HepG2 (cell line): ENCODE results near the gene RAB11FIP5. TPM values are rescaled to one million over a fixed set of nuclear protein-coding genes. Genes with fewer than 3 reads are reported as not detected.

Experiments
- ARID2 ChIP-seq: sonication (generic); formaldehyde crosslinking; IDR thresholded peaks from 2 replicates; pipeline ENCODE4 v1.8.1; 2022; ENCODE audit warnings: mild to moderate bottlenecking, missing genetic modification reagents, borderline replicate concordance
- ARID5B ChIP-seq: IDR thresholded peaks from 2 replicates; pipeline ENCODE4 v1.4.0; 2020; ENCODE audit warnings: mild to moderate bottlenecking, missing genetic modification reagents
- BCL6 ChIP-seq: IDR thresholded peaks from 2 replicates; pipeline ENCODE4 v1.6.1; 2016; ENCODE audit warnings: missing genetic modification reagents, missing compliant biosample characterization
- DRAP1 ChIP-seq: IDR thresholded peaks from 2 replicates; pipeline ENCODE4 v1.6.1; 2016; ENCODE audit warnings: missing genetic modification reagents, missing compliant biosample characterization
- FOXA1 ChIP-seq, 2 experiments: fragments of 450-650 bp in 1 of 2; sonication (generic) in 1 of 2; formaldehyde crosslinking in 1 of 2; IDR thresholded peaks; 2 replicates each; pipeline versions ENCODE4 v1.4.0 to v1.6.1; 2016 to 2020; ENCODE audit warnings: missing genetic modification reagents in 1 of 2
- GTF2F1 ChIP-seq: fragments of 150-350 bp; IDR thresholded peaks from 2 replicates; pipeline ENCODE4 v1.6.1; 2014; ENCODE audit warnings: low read length
- HNF4A ChIP-seq: sonication (generic); formaldehyde crosslinking; IDR thresholded peaks from 2 replicates; pipeline ENCODE4 v1.4.0; 2020; ENCODE audit warnings: missing genetic modification reagents
- HNF4G ChIP-seq, 2 experiments: sonication (generic) in 1 of 2; formaldehyde crosslinking in 1 of 2; IDR thresholded peaks; 2 replicates each; pipeline versions ENCODE4 v1.4.0 to v1.6.1; 2011 to 2020; ENCODE audit warnings: borderline replicate concordance in 2 of 2, low read depth in 2 of 2, mild to moderate bottlenecking in 2 of 2, low read length in 1 of 2, missing genetic modification reagents in 1 of 2, moderate library complexity in 1 of 2
- HNRNPLL ChIP-seq: fragments of 200-400 bp; formaldehyde crosslinking; IDR thresholded peaks from 2 replicates; pipeline ENCODE4 v1.6.1; 2017; ENCODE audit warnings: mild to moderate bottlenecking, low read depth, low read length; ENCODE audit not compliant: poor library complexity, severe bottlenecking
- IKZF1 ChIP-seq: fragments of 450-650 bp; IDR thresholded peaks from 2 replicates; pipeline ENCODE4 v1.7.1; 2016
- KDM5A ChIP-seq: fragments of 200-600 bp; sonication (generic); IDR thresholded peaks from 2 replicates; pipeline ENCODE4 v1.7.0; 2018; ENCODE audit warnings: antibody characterized with exemption, mild to moderate bottlenecking, low read length, borderline replicate concordance
- MAFK ChIP-seq, 2 experiments: IDR thresholded peaks in 1 of 2; conservative IDR thresholded peaks in 1 of 2; 2 replicates each; pipeline ENCODE4 v1.6.1; 2011; ENCODE audit warnings: improper control_type of control experiment in 2 of 2, low read length in 2 of 2
- RFX3 ChIP-seq: IDR thresholded peaks from 2 replicates; pipeline ENCODE4 v1.6.1; 2016; ENCODE audit warnings: missing biosample characterization, missing genetic modification reagents
- SATB2 ChIP-seq: sonication (generic); formaldehyde crosslinking; IDR thresholded peaks from 2 replicates; pipeline ENCODE4 v1.5.0; 2020; ENCODE audit warnings: missing genetic modification reagents
- SSRP1 ChIP-seq: IDR thresholded peaks from 2 replicates; pipeline ENCODE4 v1.6.1; 2016; ENCODE audit warnings: control low read depth
- ZNF138 ChIP-seq: sonication (generic); formaldehyde crosslinking; IDR thresholded peaks from 2 replicates; pipeline ENCODE4 v1.5.0; 2020; ENCODE audit warnings: mild to moderate bottlenecking, low read depth, missing genetic modification reagents
- ZNF558 ChIP-seq: sonication (generic); formaldehyde crosslinking; IDR thresholded peaks from 2 replicates; pipeline ENCODE4 v1.9.0; 2022; ENCODE audit warnings: mild to moderate bottlenecking, missing genetic modification reagents, borderline replicate concordance
- ZNF577 ChIP-seq: sonication (generic); formaldehyde crosslinking; IDR thresholded peaks from 2 replicates; pipeline ENCODE4 v1.4.0; 2020; ENCODE audit warnings: mild to moderate bottlenecking, low read depth, missing genetic modification reagents, borderline replicate concordance
- ZNF605 ChIP-seq: sonication (generic); formaldehyde crosslinking; IDR thresholded peaks from 2 replicates; pipeline ENCODE4 v1.8.0; 2022; ENCODE audit warnings: mild to moderate bottlenecking, missing genetic modification reagents
- ZNF770 ChIP-seq: sonication (generic); formaldehyde crosslinking; IDR thresholded peaks from 2 replicates; pipeline ENCODE4 v1.5.0; 2020; ENCODE audit warnings: mild to moderate bottlenecking, missing genetic modification reagents
- ZNF772 ChIP-seq: sonication (generic); formaldehyde crosslinking; IDR thresholded peaks from 2 replicates; pipeline ENCODE4 v1.5.0; 2020; ENCODE audit warnings: mild to moderate bottlenecking, missing genetic modification reagents
- ZNF83 ChIP-seq: sonication (generic); formaldehyde crosslinking; IDR thresholded peaks from 2 replicates; pipeline ENCODE4 v1.4.0; 2020; ENCODE audit warnings: missing genetic modification reagents, mild to moderate bottlenecking, borderline replicate concordance
- polyA plus RNA-seq, 8 experiments: library from polyadenylated mRNA; depleted of rRNA in 3 of 8; stranded (reverse) in 7 of 8; unstranded in 1 of 8; fragments of >200 nt; fragmentation: Illumina TruSeq in 4 of 8; extraction: Trizol in 4 of 8; gene quantifications; 2 replicates each; pipeline versions ENCODE4 v1.2.1 to v1.2.3, GENCODE V29; 2011 to 2016; ENCODE audit warnings: low read depth in 4 of 8, missing spikeins in 1 of 8, mixed read lengths in 1 of 8; ENCODE audit not compliant: insufficient read depth in 1 of 8
- total RNA-seq, 5 experiments: library from RNA; depleted of rRNA; stranded (reverse); fragments of >200 nt; fragmentation: Illumina TruSeq; extraction: Trizol; gene quantifications; 2 replicates each; pipeline ENCODE4 v1.2.3, GENCODE V29; 2016; ENCODE audit warnings: low read depth in 1 of 5
- TF ChIP-seq, protein P1 (sequence below): sonication (generic); formaldehyde crosslinking; conservative IDR thresholded peaks from 2 replicates; pipeline ENCODE4 v1.5.0; 2020; ENCODE audit warnings: missing genetic modification reagents

RAB11FIP5 gene
- total and polyA plus RNA-seq, 2 of the 13 experiments (the other 11 are each of a cell fraction or from before 2014, with no cell fraction given), result 9.4 to 22.9 TPM

DNA sequence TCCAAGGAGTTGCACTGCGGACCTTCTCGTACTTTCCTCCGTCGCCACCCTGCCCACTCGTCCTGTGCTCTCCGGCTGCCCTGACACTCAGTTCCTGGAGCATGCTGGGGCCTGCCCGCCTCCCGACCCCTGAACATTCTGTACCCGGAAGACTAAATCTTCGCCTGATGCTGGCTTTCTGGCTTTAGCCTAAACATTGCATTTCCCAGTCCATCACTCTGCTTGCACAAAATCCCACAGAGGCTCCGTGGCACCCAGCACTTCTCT lies 40.7 kb downstream of the RAB11FIP5 start (continued):
- TF ChIP-seq SSRP1 (CRISPR knock-in tag), result 0 out of 2 replicates have a peak, but pooled peaks have one; percentile 15
- no peak; the same call in 1 of the 2 replicates for TF ChIP-seq ARID2 (CRISPR knock-in tag)
- TF ChIP-seq ZNF558 (CRISPR knock-in tag), result no peak
- TF ChIP-seq, protein P1, sequence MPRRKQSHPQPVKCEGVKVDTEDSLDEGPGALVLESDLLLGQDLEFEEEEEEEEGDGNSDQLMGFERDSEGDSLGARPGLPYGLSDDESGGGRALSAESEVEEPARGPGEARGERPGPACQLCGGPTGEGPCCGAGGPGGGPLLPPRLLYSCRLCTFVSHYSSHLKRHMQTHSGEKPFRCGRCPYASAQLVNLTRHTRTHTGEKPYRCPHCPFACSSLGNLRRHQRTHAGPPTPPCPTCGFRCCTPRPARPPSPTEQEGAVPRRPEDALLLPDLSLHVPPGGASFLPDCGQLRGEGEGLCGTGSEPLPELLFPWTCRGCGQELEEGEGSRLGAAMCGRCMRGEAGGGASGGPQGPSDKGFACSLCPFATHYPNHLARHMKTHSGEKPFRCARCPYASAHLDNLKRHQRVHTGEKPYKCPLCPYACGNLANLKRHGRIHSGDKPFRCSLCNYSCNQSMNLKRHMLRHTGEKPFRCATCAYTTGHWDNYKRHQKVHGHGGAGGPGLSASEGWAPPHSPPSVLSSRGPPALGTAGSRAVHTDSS (CRISPR knock-in tag), result no peak
- no peak for TF ChIP-seq ZNF605 (CRISPR knock-in tag)
- TF ChIP-seq KDM5A, result no peak
- TF ChIP-seq RFX3, result no peak
- TF ChIP-seq BCL6 (CRISPR knock-in tag), result no peak
- TF ChIP-seq HNF4G (IDR thresholded peaks at IDR 0.05; ENCODE audit: borderline replicate concordance, low read depth, low read length), result 0 out of 2 replicates have a peak, but pooled peaks have one; percentile 36
- TF ChIP-seq HNF4G (CRISPR knock-in tag; IDR thresholded peaks at IDR 0.05; ENCODE audit: borderline replicate concordance, low read depth), result no peak; the same call in 1 of the 2 replicates
- no peak for TF ChIP-seq ZNF83 (CRISPR knock-in tag)
- no peak for TF ChIP-seq FOXA1 (IDR thresholded peaks at IDR 0.05)
- TF ChIP-seq FOXA1 (CRISPR knock-in tag; IDR thresholded peaks at IDR 0.05), result no peak
- TF ChIP-seq ZNF772 (CRISPR knock-in tag), result no peak
- TF ChIP-seq ZNF577, result no peak
- no peak for TF ChIP-seq IKZF1
- TF ChIP-seq GTF2F1, result no peak
- 0 out of 2 replicates have a peak, but pooled peaks have one; percentile 11 for TF ChIP-seq ZNF138 (CRISPR knock-in tag)
- TF ChIP-seq HNRNPLL, result no peak
- TF ChIP-seq ZNF770 (CRISPR knock-in tag), result no peak
- no peak for TF ChIP-seq DRAP1 (CRISPR knock-in tag)
- TF ChIP-seq MAFK (conservative IDR thresholded peaks at IDR 0.05 in 1 of 2, IDR thresholded peaks at IDR 0.05 in 1 of 2; ENCODE audit: low read length in 2 of 2), result no peak
- TF ChIP-seq HNF4A (CRISPR knock-in tag), result no peak
- TF ChIP-seq ARID5B (CRISPR knock-in tag), result 0 out of 2 replicates have a peak, but pooled peaks have one; percentile 4
- 0 out of 2 replicates have a peak, but pooled peaks have one; percentile 9 for TF ChIP-seq SATB2 (CRISPR knock-in tag)
